IPS DF 6.9 (cell line): ENCODE data around the gene SORT1.
"Not testable (repeated sequence)": the region's sequence is repeated elsewhere in the genome, so short reads cannot be mapped to it uniquely, and the experiment has no call there.

Source experiments
- DNase-seq: peaks from one replicate; pipeline ENCODE4 v3.0.0-alpha.2; 2013; ENCODE audit warnings: low read depth, low spot score
- H3K27ac ChIP-seq: one replicate; pipeline ENCODE4 v1.5.1; 2013; ENCODE audit warnings: low read length, control low read depth
- H3K27me3 ChIP-seq: 2 replicates; pipeline ENCODE4 v1.6.1; 2013; ENCODE audit warnings: mild to moderate bottlenecking, low read length; ENCODE audit not compliant: control insufficient read depth, insufficient read depth
- H3K36me3 ChIP-seq: 2 replicates; pipeline ENCODE4 v1.6.1; 2013; ENCODE audit warnings: low read length; ENCODE audit not compliant: control insufficient read depth, insufficient read depth
- H3K4me1 ChIP-seq: 2 replicates; pipeline ENCODE4 v1.6.1; 2013; ENCODE audit warnings: low read length; ENCODE audit not compliant: control insufficient read depth, insufficient read depth
- H3K4me3 ChIP-seq: 2 replicates; pipeline ENCODE4 v1.5.1; 2013; ENCODE audit warnings: mild to moderate bottlenecking, low read length
- H3K9me3 ChIP-seq: 2 replicates; pipeline ENCODE4 v1.6.1; 2013; ENCODE audit warnings: low read length, inconsistent platforms; ENCODE audit not compliant: control insufficient read depth, insufficient read depth
- WGBS: extraction: QIAGEN DNeasy Blood & Tissue Kit; methylation state at CpG from one replicate; pipeline ENCODE4 v1.1.7; 2013; ENCODE audit warnings: mixed read lengths, missing lambda C conversion rate; ENCODE audit not compliant: insufficient read length, insufficient coverage; 5-methylcytosine and 5-hydroxymethylcytosine counted together

The SORT1 gene

GRCh38 chr1:109299558-109300343 is 98.0 kb downstream of the SORT1 start:
- DNase-seq = no peak
- Histone ChIP-seq H3K4me3 (no peak overlapping the region), H3K9me3 (no peaks in the 10 kb centered on the region), H3K27ac (no peak overlapping the region), H3K27me3 (no peaks in the 10 kb centered on the region), H3K4me1 (peaks cover 2% of the 10 kb centered on the region; the same call in 1 of the 2 replicates), H3K36me3 (no peaks in the 10 kb centered on the region)
- WGBS = no CpG with 5 or more reads among the region's 20 CpGs

GRCh38 chr1:109298666-109299557 is 98.8 kb downstream of the SORT1 start:
- Histone ChIP-seq H3K4me1 (peaks cover 2% of the 10 kb centered on the region; the same call in 1 of the 2 replicates), H3K36me3 (no peaks in the 10 kb centered on the region), H3K9me3 (no peaks in the 10 kb centered on the region), H3K4me3 (no peak overlapping the region), H3K27ac (no peak overlapping the region), H3K27me3 (no peaks in the 10 kb centered on the region)
- DNase-seq = no peak
- no CpG with 5 or more reads among the region's 11 CpGs for WGBS

- no CpG with 5 or more reads among the region's 16 CpGs for WGBS
- Histone ChIP-seq H3K4me3 (no peak overlapping the region), H3K9me3 (no peaks in the 10 kb centered on the region), H3K36me3 (no peaks in the 10 kb centered on the region), H3K27ac (no peak overlapping the region), H3K4me1 (peaks cover 2% of the 10 kb centered on the region; the same call in 1 of the 2 replicates), H3K27me3 (no peaks in the 10 kb centered on the region)
- no peak for DNase-seq
These were observed 100.9 kb downstream of the SORT1 start for GRCh38 chr1:109296782-109297181.

GRCh38 chr1:109295712-109296415 is 101.9 kb downstream of the SORT1 start:
- Histone ChIP-seq H3K27me3 (no peaks in the 10 kb centered on the region), H3K36me3 (no peaks in the 10 kb centered on the region), H3K4me3 (no peak overlapping the region), H3K27ac (no peak overlapping the region), H3K9me3 (no peaks in the 10 kb centered on the region), H3K4me1 (peaks cover 2% of the 10 kb centered on the region; the same call in 1 of the 2 replicates)
- no peak for DNase-seq
- no CpG with 5 or more reads among the region's 12 CpGs for WGBS

- Histone ChIP-seq H3K27ac (no peak overlapping the region), H3K36me3 (no peaks in the 10 kb centered on the region), H3K27me3 (no peaks in the 10 kb centered on the region), H3K4me1 (no peaks in the 10 kb centered on the region), H3K4me3 (no peak overlapping the region), H3K9me3 (no peaks in the 10 kb centered on the region)
- WGBS = no CpG with 5 or more reads among the region's 4 CpGs
- DNase-seq = no peak
These were observed 103.2 kb downstream of the SORT1 start for GRCh38 chr1:109294481-109294880.

GRCh38 chr1:109293026-109293425 is 104.7 kb downstream of the SORT1 start:
- no CpG with 5 or more reads among the region's 2 CpGs for WGBS
- no peaks in the 10 kb centered on the region for H3K36me3 ChIP-seq

GRCh38 chr1:109292364-109292763 is 105.4 kb downstream of the SORT1 start:
- no CpG with 5 or more reads among the region's 9 CpGs for WGBS
- no peaks in the 10 kb centered on the region for H3K4me1 ChIP-seq
- no peak overlapping the region for H3K27ac ChIP-seq
- no peak overlapping the region for H3K4me3 ChIP-seq
- H3K9me3 ChIP-seq = no peaks in the 10 kb centered on the region
- DNase-seq = no peak
- H3K36me3 ChIP-seq = no peaks in the 10 kb centered on the region
- H3K27me3 ChIP-seq = no peaks in the 10 kb centered on the region

More at GRCh38 chr1:109293026-109293425, 104.7 kb downstream of the SORT1 start:
- Histone ChIP-seq H3K4me3 (no peak overlapping the region), H3K27ac (no peak overlapping the region), H3K9me3 (no peaks in the 10 kb centered on the region), H3K4me1 (no peaks in the 10 kb centered on the region), H3K27me3 (no peaks in the 10 kb centered on the region)
- DNase-seq = no peak

- no peak for DNase-seq
- H3K27me3 ChIP-seq = no peaks in the 10 kb centered on the region
- no peaks in the 10 kb centered on the region for H3K4me1 ChIP-seq
- WGBS = no CpG with 5 or more reads among the region's 6 CpGs
- no peaks in the 10 kb centered on the region for H3K36me3 ChIP-seq
- H3K9me3 ChIP-seq = no peaks in the 10 kb centered on the region
- H3K4me3 ChIP-seq = no peak overlapping the region
- H3K27ac ChIP-seq = no peak overlapping the region
These were observed 106.7 kb downstream of the SORT1 start for GRCh38 chr1:109290998-109291397.

- no peak overlapping the region for H3K27ac ChIP-seq
- H3K9me3 ChIP-seq = no peaks in the 10 kb centered on the region
- DNase-seq = no peak
- H3K36me3 ChIP-seq = no peaks in the 10 kb centered on the region
- H3K4me3 ChIP-seq = no peak overlapping the region
- no peaks in the 10 kb centered on the region for H3K27me3 ChIP-seq
- no peaks in the 10 kb centered on the region; the same call in 1 of the 2 replicates for H3K4me1 ChIP-seq
- WGBS = no CpG with 5 or more reads among the region's 1 CpG
These were observed 107.6 kb downstream of the SORT1 start for GRCh38 chr1:109290137-109290536.

GRCh38 chr1:109286762-109287161 is 111.0 kb downstream of the SORT1 start:
- H3K4me1 ChIP-seq, DNase-seq, H3K4me3 ChIP-seq, H3K27ac ChIP-seq, H3K9me3 ChIP-seq, H3K36me3 ChIP-seq, H3K27me3 ChIP-seq: not testable (repeated sequence)
- WGBS = no CpG with 5 or more reads among the region's 5 CpGs
